Measurements from ENCODE around the gene SGK1.

DNA sequence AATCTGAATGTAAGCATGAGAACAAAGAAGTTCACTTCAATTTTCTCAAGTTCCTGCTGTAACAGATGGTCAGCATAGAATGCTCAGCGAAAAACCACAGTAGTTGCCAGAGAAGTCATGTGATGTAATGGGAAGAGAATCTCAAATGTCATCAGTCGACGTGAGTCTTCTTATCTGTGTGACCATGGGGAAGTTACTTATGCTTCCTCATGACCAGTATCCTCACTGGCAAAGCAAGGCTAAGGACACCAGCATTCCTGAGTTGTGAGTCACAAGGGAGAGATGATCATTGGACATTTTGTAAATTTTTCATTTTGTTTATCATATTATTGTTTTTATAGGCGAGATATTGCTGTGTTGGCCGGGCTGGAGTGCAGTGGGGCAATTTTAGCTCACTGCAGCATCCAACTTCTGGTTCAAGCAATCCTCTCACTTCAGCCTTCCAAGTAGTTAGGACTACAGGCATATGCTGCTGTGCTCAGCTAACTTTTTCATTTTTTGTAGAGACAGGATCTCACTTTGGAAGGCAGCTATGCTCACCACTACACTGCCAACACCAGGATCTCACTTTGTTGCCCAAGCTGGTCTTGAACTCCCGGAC, 21.9 kb downstream of the SGK1 start:
- TF ChIP-seq, protein P1, sequence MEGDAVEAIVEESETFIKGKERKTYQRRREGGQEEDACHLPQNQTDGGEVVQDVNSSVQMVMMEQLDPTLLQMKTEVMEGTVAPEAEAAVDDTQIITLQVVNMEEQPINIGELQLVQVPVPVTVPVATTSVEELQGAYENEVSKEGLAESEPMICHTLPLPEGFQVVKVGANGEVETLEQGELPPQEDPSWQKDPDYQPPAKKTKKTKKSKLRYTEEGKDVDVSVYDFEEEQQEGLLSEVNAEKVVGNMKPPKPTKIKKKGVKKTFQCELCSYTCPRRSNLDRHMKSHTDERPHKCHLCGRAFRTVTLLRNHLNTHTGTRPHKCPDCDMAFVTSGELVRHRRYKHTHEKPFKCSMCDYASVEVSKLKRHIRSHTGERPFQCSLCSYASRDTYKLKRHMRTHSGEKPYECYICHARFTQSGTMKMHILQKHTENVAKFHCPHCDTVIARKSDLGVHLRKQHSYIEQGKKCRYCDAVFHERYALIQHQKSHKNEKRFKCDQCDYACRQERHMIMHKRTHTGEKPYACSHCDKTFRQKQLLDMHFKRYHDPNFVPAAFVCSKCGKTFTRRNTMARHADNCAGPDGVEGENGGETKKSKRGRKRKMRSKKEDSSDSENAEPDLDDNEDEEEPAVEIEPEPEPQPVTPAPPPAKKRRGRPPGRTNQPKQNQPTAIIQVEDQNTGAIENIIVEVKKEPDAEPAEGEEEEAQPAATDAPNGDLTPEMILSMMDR (IDR thresholded peaks at IDR 0.05): no peak
- TF ChIP-seq POLR2A (IDR thresholded peaks at IDR 0.05): no peak

Measured in Peyer's patch (tissue), 4 donors.